ENCODE measurements around the gene TMEM89.

DNA sequence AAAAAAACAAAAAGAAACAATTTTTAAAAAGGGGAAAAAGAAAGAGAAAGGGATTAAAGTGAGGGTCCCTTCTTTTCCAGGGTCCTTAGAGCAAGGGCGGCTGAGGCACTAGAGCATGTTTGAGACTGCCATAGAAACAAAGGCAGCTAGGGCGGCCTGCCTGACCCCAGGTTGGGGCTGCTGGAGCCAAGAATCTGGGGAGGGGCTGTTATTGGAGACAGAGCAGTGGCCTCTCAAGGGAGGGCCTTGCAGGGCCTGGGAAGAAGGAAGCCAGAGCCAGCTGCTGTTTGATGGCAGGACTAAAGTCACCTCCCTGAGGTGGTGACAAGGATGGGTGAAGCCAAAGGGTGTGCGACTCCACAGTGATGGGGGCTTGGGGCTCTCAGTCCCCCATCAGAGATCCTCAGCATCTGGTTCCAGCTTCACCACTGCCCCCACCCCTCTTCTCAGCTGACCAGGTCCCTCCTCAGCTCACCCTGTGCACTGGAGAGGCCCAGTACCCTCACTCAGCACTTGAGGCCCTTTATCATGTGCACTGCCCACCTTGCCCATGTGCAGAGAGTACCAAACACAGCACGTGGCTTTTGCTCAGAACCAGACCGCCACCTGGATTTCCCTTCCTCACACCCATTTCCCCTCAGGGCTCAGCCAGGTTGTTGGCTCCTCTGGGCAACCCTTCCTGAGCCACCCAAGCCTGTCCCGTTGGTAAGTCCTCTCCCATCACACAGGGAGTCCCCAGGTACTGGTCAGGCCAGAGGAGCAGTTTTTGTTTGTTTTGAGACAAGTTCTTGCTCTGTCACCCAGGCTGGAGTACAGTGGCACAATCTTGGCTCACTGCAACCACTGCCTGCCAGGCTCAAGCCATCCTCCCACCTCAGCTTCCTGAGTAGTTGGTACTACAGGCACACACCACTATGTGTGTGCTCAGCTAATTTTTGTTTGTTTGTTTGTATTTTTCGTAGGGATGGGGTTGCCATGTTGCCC lies 1.7 kb downstream of the TMEM89 start:
- TF ChIP-seq, protein P1, sequence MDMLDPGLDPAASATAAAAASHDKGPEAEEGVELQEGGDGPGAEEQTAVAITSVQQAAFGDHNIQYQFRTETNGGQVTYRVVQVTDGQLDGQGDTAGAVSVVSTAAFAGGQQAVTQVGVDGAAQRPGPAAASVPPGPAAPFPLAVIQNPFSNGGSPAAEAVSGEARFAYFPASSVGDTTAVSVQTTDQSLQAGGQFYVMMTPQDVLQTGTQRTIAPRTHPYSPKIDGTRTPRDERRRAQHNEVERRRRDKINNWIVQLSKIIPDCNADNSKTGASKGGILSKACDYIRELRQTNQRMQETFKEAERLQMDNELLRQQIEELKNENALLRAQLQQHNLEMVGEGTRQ (IDR thresholded peaks at IDR 0.05; ENCODE audit: low read depth, low read length), result no peak
- TF ChIP-seq MXI1 (IDR thresholded peaks at IDR 0.05; ENCODE audit: borderline replicate concordance, low read depth, low read length) (no peak), POLR2A (IDR thresholded peaks at IDR 0.05; ENCODE audit: low read depth, low read length) (no peak), RFX5 (IDR thresholded peaks at IDR 0.05; ENCODE audit: low read depth, low read length) (no peak), CEBPB (IDR thresholded peaks at IDR 0.05; ENCODE audit: low read depth, low read length) (no peak), RAD21 (IDR thresholded peaks at IDR 0.05; ENCODE audit: low read length) (no peak), CHD1 (IDR thresholded peaks at IDR 0.05; ENCODE audit: low read depth, low read length) (no peak), MAFK (IDR thresholded peaks at IDR 0.05; ENCODE audit: low read depth, low read length) (no peak), SMC3 (IDR thresholded peaks at IDR 0.05; ENCODE audit: low read depth, low read length) (no peak), MAZ (IDR thresholded peaks at IDR 0.05; ENCODE audit: borderline replicate concordance, low read depth, low read length) (no peak), BHLHE40 (IDR thresholded peaks at IDR 0.05; ENCODE audit: low read depth, low read length) (no peak), RCOR1 (IDR thresholded peaks at IDR 0.05; ENCODE audit: insufficient replicate concordance, low read length) (no peak)
- TF ChIP-seq, protein P2, sequence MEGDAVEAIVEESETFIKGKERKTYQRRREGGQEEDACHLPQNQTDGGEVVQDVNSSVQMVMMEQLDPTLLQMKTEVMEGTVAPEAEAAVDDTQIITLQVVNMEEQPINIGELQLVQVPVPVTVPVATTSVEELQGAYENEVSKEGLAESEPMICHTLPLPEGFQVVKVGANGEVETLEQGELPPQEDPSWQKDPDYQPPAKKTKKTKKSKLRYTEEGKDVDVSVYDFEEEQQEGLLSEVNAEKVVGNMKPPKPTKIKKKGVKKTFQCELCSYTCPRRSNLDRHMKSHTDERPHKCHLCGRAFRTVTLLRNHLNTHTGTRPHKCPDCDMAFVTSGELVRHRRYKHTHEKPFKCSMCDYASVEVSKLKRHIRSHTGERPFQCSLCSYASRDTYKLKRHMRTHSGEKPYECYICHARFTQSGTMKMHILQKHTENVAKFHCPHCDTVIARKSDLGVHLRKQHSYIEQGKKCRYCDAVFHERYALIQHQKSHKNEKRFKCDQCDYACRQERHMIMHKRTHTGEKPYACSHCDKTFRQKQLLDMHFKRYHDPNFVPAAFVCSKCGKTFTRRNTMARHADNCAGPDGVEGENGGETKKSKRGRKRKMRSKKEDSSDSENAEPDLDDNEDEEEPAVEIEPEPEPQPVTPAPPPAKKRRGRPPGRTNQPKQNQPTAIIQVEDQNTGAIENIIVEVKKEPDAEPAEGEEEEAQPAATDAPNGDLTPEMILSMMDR (conservative IDR thresholded peaks at IDR 0.05; ENCODE audit: low read depth, low read length), result no peak
- TF ChIP-seq, protein P3, sequence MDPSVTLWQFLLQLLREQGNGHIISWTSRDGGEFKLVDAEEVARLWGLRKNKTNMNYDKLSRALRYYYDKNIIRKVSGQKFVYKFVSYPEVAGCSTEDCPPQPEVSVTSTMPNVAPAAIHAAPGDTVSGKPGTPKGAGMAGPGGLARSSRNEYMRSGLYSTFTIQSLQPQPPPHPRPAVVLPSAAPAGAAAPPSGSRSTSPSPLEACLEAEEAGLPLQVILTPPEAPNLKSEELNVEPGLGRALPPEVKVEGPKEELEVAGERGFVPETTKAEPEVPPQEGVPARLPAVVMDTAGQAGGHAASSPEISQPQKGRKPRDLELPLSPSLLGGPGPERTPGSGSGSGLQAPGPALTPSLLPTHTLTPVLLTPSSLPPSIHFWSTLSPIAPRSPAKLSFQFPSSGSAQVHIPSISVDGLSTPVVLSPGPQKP (IDR thresholded peaks at IDR 0.05; ENCODE audit: borderline replicate concordance, low read depth, low read length), result no peak
